NCI-H82 treated with DMSO at 0.1 percent for 48 hours (cell line): ENCODE results near the gene AUP1.

Source experiments
- DNase-seq: peaks from one replicate; lab custom pipeline; 2025; ENCODE audit not compliant: unreplicated experiment; lab: John Stamatoyannopoulos, UW

AUP1 gene

GRCh38 chr2:74514368-74515270, 14.9 kb downstream of the AUP1 start, which contains the start of gene TLX2:
TLX2 (plus strand) TSS chr2:74514450; CDS start chr2:74514807, 357 bp downstream.
- DNase-seq = no peak

- DNase-seq = peak; percentile 81
These were observed 15.7 kb downstream of the AUP1 start for GRCh38 chr2:74513605-74514367.

- DNase-seq = peak; percentile 86
These were observed 16.5 kb downstream of the AUP1 start for GRCh38 chr2:74512744-74513604.

- DNase-seq = peak; percentile 76
These were observed 18.2 kb downstream of the AUP1 start for GRCh38 chr2:74511104-74511989.

- no peak for DNase-seq
These were observed 19.2 kb downstream of the AUP1 start for GRCh38 chr2:74510272-74510671.

GRCh38 chr2:74507926-74508520, 21.5 kb downstream of the AUP1 start:
- peak; percentile 94 for DNase-seq

- peak; percentile 99 for DNase-seq
These were observed 22.2 kb downstream of the AUP1 start, which contains the start of gene PCGF1 for GRCh38 chr2:74507145-74507925. PCGF1 (minus strand) TSS chr2:74507695; CDS start chr2:74507668, 27 bp downstream.

- DNase-seq = no peak
These were observed 23.9 kb downstream of the AUP1 start for GRCh38 chr2:74505448-74506246.

- no peak for DNase-seq
These were observed 24.9 kb downstream of the AUP1 start for GRCh38 chr2:74504591-74504990.

- no peak for DNase-seq
These were observed 25.7 kb downstream of the AUP1 start for GRCh38 chr2:74503506-74504475.

- DNase-seq = no peak
These were observed 26.6 kb downstream of the AUP1 start for GRCh38 chr2:74502720-74503505.

- no peak for DNase-seq
These were observed 27.3 kb downstream of the AUP1 start for GRCh38 chr2:74502147-74502719.

- DNase-seq = peak; percentile 92
These were observed 28.0 kb downstream of the AUP1 start for GRCh38 chr2:74501335-74502071.

- no peak for DNase-seq
These were observed 28.9 kb downstream of the AUP1 start for GRCh38 chr2:74500578-74500946.
